Measurements from ENCODE around the gene RNF222. TPM values are rescaled to one million over a fixed set of nuclear protein-coding genes. Genes with fewer than 3 reads are reported as not detected.

RNF222 gene
- total RNA-seq, 2 experiments from 2014 or later: 0.11 TPM

- POLR2A ChIA-PET: no interaction called here
- intact Hi-C loops (cut with micrococcal nuclease): no loop called here
- Mint-ChIP-seq H3K27ac (no peak overlapping the region), H3K9me3 (no peaks in the 10 kb centered on the region), H3K4me1 (ENCODE audit: low read depth) (no peaks in the 10 kb centered on the region), H3K36me3 (ENCODE audit: low read depth) (no peaks in the 10 kb centered on the region), H3K27me3 (peaks cover 18% of the 10 kb centered on the region), H3K4me3 (no peak overlapping the region)
- no peak for TF ChIP-seq CTCF (IDR thresholded peaks at IDR 0.05)
- CTCF ChIA-PET: interaction anchor here (3.2 kb wide), 1 partner anchor 11 kb away, joined by 24 read pairs; no protein-coding TSS in a partner anchor
- no peak for DNase-seq
- ATAC-seq: no peak
These were observed 23.9 kb upstream of the RNF222 start for GRCh38 chr17:8421571-8421970.

GRCh38 chr17:8420041-8420934 is 22.7 kb upstream of the RNF222 start:
- no peaks in the 10 kb centered on the region for H3K9me3 Mint-ChIP-seq
- intact Hi-C loops (cut with micrococcal nuclease): no loop called here
- no peak for TF ChIP-seq CTCF (IDR thresholded peaks at IDR 0.05)
- H3K27me3 Mint-ChIP-seq: peaks cover 22% of the 10 kb centered on the region
- H3K4me1 Mint-ChIP-seq (ENCODE audit: low read depth): no peaks in the 10 kb centered on the region
- ChIA-PET CTCF (interaction anchor here (1.5 to 3.2 kb wide), 2 partner anchors 10 to 366 kb away, joined by 6 to 24 read pairs; no protein-coding TSS in a partner anchor), POLR2A (interaction anchor here (0.8 to 1.0 kb wide), 2 partner anchors 26 to 40 kb away, joined by 3 read pairs; no protein-coding TSS in a partner anchor)
- no peak for ATAC-seq
- no peaks in the 10 kb centered on the region for H3K36me3 Mint-ChIP-seq (ENCODE audit: low read depth)
- no peak for DNase-seq
- H3K27ac Mint-ChIP-seq: no peak overlapping the region
- H3K4me3 Mint-ChIP-seq: no peak overlapping the region

GRCh38 chr17:8419305-8419704 is 21.7 kb upstream of the RNF222 start:
- no peak for TF ChIP-seq CTCF (IDR thresholded peaks at IDR 0.05)
- ATAC-seq: no peak
- Mint-ChIP-seq H3K27ac (no peak overlapping the region), H3K4me1 (ENCODE audit: low read depth) (no peaks in the 10 kb centered on the region), H3K36me3 (ENCODE audit: low read depth) (no peaks in the 10 kb centered on the region), H3K4me3 (no peak overlapping the region), H3K27me3 (peaks cover 19% of the 10 kb centered on the region), H3K9me3 (no peaks in the 10 kb centered on the region)
- intact Hi-C loops (cut with micrococcal nuclease): no loop called here
- ChIA-PET CTCF (interaction anchor here (3.2 kb wide), 1 partner anchor 9 kb away, joined by 24 read pairs; no protein-coding TSS in a partner anchor), POLR2A (interaction anchor here (1.0 kb wide), 1 partner anchor 41 kb away, joined by 3 read pairs; no protein-coding TSS in a partner anchor)
- DNase-seq: no peak

GRCh38 chr17:8418471-8418870 is 20.8 kb upstream of the RNF222 start:
- Mint-ChIP-seq H3K36me3 (ENCODE audit: low read depth) (no peaks in the 10 kb centered on the region), H3K4me3 (no peak overlapping the region), H3K27me3 (peaks cover 17% of the 10 kb centered on the region), H3K27ac (no peak overlapping the region), H3K4me1 (ENCODE audit: low read depth) (peaks cover 2% of the 10 kb centered on the region), H3K9me3 (no peaks in the 10 kb centered on the region)
- intact Hi-C loops (cut with micrococcal nuclease): no loop called here
- ChIA-PET POLR2A (no interaction called here), CTCF (interaction anchor here (0.7 kb wide), 1 partner anchor 9 kb away, joined by 3 read pairs; no protein-coding TSS in a partner anchor)
- no peak for TF ChIP-seq CTCF (IDR thresholded peaks at IDR 0.05)
- ATAC-seq (no peak), DNase-seq (no peak)

GRCh38 chr17:8417806-8418205 is 20.2 kb upstream of the RNF222 start:
- DNase-seq (no peak), ATAC-seq (no peak)
- Mint-ChIP-seq H3K4me3 (no peak overlapping the region), H3K27ac (no peak overlapping the region), H3K9me3 (no peaks in the 10 kb centered on the region), H3K27me3 (peaks cover 17% of the 10 kb centered on the region), H3K4me1 (ENCODE audit: low read depth) (peaks cover 7% of the 10 kb centered on the region), H3K36me3 (ENCODE audit: low read depth) (no peaks in the 10 kb centered on the region)
- no peak for TF ChIP-seq CTCF (IDR thresholded peaks at IDR 0.05)
- intact Hi-C loops (cut with micrococcal nuclease): no loop called here
- ChIA-PET CTCF (interaction anchor here (0.7 kb wide), 1 partner anchor 8 kb away, joined by 3 read pairs; no protein-coding TSS in a partner anchor), POLR2A (no interaction called here)
